ENCODE data around the gene GFY.

GFY gene

DNA sequence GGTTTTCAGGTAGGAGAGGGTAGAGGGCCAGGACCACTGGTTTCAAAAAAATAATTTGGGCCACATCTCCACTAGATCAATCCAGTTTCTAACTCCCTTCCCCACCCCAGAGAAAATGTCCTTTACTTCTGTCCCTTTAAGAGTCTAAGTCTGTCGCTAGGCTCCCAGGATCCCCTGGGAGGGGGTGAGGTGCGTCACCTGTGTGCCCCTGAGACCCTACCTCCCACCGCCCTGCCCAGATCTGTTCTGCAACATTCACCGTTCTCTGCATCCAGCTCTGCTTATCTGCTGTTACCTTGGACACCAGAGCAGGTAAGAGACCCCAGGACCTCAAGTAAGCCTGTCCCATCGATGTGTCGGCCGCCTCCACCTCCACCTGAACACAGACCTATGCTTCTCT lies at the start of gene GFY:
Gene GFY, plus strand, starts transcription at position 211 of the 400 bp plus-strand sequence. CDS start 1,043 bp downstream, outside the sequence.
- Histone ChIP-seq H3K4me3 (ENCODE audit: low read depth in 1 of 2, low read length in 2 of 2) (no peak within 1 kb of the TSS), H3K9me3 (ENCODE audit: control insufficient read depth in 1 of 2, low read length in 2 of 2) (no peaks in the 10 kb centered on the region), H3K27me3 (ENCODE audit: low read depth, low read length) (peaks cover 81% of the 10 kb centered on the region), H3K27ac (ENCODE audit: low read length) (no peak within 1 kb of the TSS), H3K4me1 (ENCODE audit: control insufficient read depth in 1 of 2, insufficient read depth in 2 of 2, low read length in 2 of 2) (peaks cover 0 to 35% of the 10 kb centered on the region in 2 donors), H3K36me3 (ENCODE audit: control insufficient read depth in 1 of 2, insufficient read depth in 2 of 2, low read length in 2 of 2) (no peaks in the 10 kb centered on the region)

DNA sequence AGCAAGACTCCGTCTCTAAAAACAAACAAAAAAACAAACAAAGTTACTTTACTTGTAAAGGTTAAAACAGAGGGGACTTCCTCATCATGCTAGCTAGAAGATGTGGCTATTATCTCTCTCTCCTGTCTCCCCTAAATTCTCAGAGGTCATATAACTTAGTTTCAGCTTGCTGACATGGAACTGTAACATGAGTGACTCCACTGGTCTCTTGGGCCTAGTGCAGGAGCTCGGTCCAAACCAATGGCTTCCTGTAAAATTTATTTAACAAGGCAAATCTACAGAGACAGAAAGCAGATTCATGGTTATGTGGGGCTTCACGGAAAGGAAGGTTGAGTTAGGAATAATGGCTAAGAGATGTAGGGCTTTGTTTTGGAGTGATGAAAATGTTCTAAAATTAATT lies 46.7 kb upstream of the GFY start:
- Histone ChIP-seq H3K27me3 (ENCODE audit: low read depth, low read length) (no peaks in the 10 kb centered on the region), H3K27ac (ENCODE audit: low read length) (no peak overlapping the region), H3K4me3 (ENCODE audit: low read depth in 1 of 2, low read length in 2 of 2) (no peak overlapping the region), H3K4me1 (ENCODE audit: control insufficient read depth in 1 of 2, insufficient read depth in 2 of 2, low read length in 2 of 2) (no peaks in the 10 kb centered on the region), H3K36me3 (ENCODE audit: control insufficient read depth in 1 of 2, insufficient read depth in 2 of 2, low read length in 2 of 2) (no peaks in the 10 kb centered on the region), H3K9me3 (ENCODE audit: control insufficient read depth in 1 of 2, low read length in 2 of 2) (peaks cover 5% of the 10 kb centered on the region in 2 donors)

- Histone ChIP-seq H3K4me1 (ENCODE audit: control insufficient read depth in 1 of 2, insufficient read depth in 2 of 2, low read length in 2 of 2) (no peaks in the 10 kb centered on the region), H3K4me3 (ENCODE audit: low read depth in 1 of 2, low read length in 2 of 2) (no peak overlapping the region), H3K27ac (ENCODE audit: low read length) (no peak overlapping the region), H3K27me3 (ENCODE audit: low read depth, low read length) (no peaks in the 10 kb centered on the region), H3K9me3 (ENCODE audit: control insufficient read depth in 1 of 2, low read length in 2 of 2) (peaks cover 5% of the 10 kb centered on the region in 2 donors), H3K36me3 (ENCODE audit: control insufficient read depth in 1 of 2, insufficient read depth in 2 of 2, low read length in 2 of 2) (no peaks in the 10 kb centered on the region)
Measured at GRCh38 chr19:49380391-49380790, 44.8 kb upstream of the GFY start.

DNA sequence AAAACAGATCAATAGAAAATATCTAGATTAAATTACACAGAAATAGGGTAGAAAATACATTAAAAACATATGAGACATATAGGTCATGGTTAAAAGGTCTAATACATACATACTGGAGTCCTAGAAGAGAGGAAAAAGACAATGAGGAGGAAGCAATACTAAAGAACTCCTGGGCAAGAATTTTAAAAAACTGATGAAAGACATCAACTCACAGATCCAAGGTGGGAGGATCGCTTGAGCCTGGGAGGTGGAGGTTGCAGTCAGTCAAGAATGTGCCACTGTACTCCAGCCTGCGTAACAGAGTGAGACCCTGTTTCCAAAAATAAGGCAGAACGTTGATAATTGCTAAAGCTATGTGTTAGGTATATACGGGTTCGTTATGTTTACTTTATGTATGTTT lies 42.5 kb upstream of the GFY start:
- Histone ChIP-seq H3K36me3 (ENCODE audit: control insufficient read depth in 1 of 2, insufficient read depth in 2 of 2, low read length in 2 of 2) (no peaks in the 10 kb centered on the region), H3K4me1 (ENCODE audit: control insufficient read depth in 1 of 2, insufficient read depth in 2 of 2, low read length in 2 of 2) (no peaks in the 10 kb centered on the region), H3K27ac (ENCODE audit: low read length) (no peak overlapping the region), H3K4me3 (ENCODE audit: low read depth in 1 of 2, low read length in 2 of 2) (no peak overlapping the region), H3K9me3 (ENCODE audit: control insufficient read depth in 1 of 2, low read length in 2 of 2) (peaks cover 5% of the 10 kb centered on the region in 2 donors), H3K27me3 (ENCODE audit: low read depth, low read length) (no peaks in the 10 kb centered on the region)

DNA sequence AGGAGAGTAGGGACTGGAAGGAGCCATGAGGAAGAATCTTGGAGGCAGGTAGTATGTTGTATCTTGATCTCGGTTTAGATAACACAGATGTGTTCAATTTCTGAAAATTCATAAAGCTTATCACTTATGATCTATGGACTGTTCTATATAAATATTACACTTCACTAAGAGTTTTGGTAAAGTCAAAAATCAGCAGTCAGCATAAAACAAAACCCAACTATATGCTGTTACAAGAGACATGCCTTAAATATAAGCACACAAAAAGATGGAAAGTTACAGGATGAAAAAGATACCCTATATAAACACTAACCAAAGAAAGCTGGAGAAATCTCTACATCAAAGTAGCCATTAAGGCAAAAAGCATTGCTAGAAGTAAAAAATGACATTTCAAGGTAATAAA lies 41.6 kb upstream of the GFY start:
- Histone ChIP-seq H3K36me3 (ENCODE audit: control insufficient read depth in 1 of 2, insufficient read depth in 2 of 2, low read length in 2 of 2) (no peaks in the 10 kb centered on the region), H3K4me1 (ENCODE audit: control insufficient read depth in 1 of 2, insufficient read depth in 2 of 2, low read length in 2 of 2) (no peaks in the 10 kb centered on the region), H3K9me3 (ENCODE audit: control insufficient read depth in 1 of 2, low read length in 2 of 2) (peaks cover 5% of the 10 kb centered on the region in 2 donors), H3K27me3 (ENCODE audit: low read depth, low read length) (no peaks in the 10 kb centered on the region), H3K27ac (ENCODE audit: low read length) (no peak overlapping the region), H3K4me3 (ENCODE audit: low read depth in 1 of 2, low read length in 2 of 2) (no peak overlapping the region)

DNA sequence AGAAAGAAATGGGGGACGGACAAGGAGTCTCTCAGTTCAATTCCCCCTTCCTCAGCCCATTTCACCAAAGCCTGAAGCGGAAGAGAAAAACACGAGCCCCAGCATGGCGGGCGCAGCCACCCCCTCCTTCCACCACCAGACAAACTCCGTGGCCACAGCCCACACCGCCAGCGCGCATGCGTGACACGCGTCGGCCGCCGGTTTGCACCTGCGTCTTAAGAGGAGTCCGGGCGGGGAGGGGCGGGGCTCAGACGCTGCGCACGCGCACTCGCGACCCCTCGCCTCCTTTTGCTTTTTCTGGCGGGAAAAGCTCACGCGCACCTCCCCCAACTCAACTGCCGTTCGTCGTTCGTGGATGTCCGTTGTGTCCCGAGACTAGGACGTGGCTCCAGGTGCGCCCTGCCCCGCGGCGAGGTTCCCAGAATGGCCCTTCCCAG lies 37.2 kb upstream of the GFY start, which contains the start of gene KASH5:
Gene KASH5, plus strand, starts transcription at position 314 of the 437 bp plus-strand sequence. CDS start 2,635 bp downstream, outside the sequence.
- no peaks in the 10 kb centered on the region for H3K36me3 ChIP-seq (ENCODE audit: control insufficient read depth in 1 of 2, insufficient read depth in 2 of 2, low read length in 2 of 2)
- H3K4me1 ChIP-seq (ENCODE audit: control insufficient read depth in 1 of 2, insufficient read depth in 2 of 2, low read length in 2 of 2), result no peaks in the 10 kb centered on the region
- no peak within 1 kb of the TSS for H3K4me3 ChIP-seq (ENCODE audit: low read depth in 1 of 2, low read length in 2 of 2)
- no peak within 1 kb of the TSS for H3K27ac ChIP-seq (ENCODE audit: low read length)
- no peaks in the 10 kb centered on the region for H3K27me3 ChIP-seq (ENCODE audit: low read depth, low read length)
- peaks cover 0 to 2% of the 10 kb centered on the region in 2 donors for H3K9me3 ChIP-seq (ENCODE audit: control insufficient read depth in 1 of 2, low read length in 2 of 2)

DNA sequence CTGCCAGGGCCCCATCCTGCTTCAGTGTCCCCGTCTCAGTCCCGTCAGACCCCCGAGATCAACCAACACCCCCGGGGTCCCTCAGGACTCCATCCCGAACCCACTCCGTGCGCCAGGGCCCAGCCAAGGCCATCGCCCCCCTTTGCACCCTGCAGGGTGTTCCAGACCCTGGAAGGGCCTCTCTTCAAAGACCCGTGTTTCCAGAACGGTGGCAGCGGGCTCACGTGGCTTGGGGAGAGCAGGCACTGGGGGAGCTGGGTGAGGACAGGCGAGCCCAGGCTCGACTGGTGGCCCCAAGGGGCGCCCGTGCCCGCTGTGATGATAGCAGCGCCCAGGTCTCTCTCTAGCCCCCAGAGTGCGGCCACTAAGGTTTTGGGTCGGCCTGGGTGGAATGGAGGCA lies 35.8 kb upstream of the GFY start:
- Histone ChIP-seq H3K27ac (ENCODE audit: low read length) (no peak overlapping the region), H3K27me3 (ENCODE audit: low read depth, low read length) (no peaks in the 10 kb centered on the region), H3K9me3 (ENCODE audit: control insufficient read depth in 1 of 2, low read length in 2 of 2) (no peaks in the 10 kb centered on the region), H3K4me3 (ENCODE audit: low read depth in 1 of 2, low read length in 2 of 2) (no peak overlapping the region), H3K4me1 (ENCODE audit: control insufficient read depth in 1 of 2, insufficient read depth in 2 of 2, low read length in 2 of 2) (no peaks in the 10 kb centered on the region), H3K36me3 (ENCODE audit: control insufficient read depth in 1 of 2, insufficient read depth in 2 of 2, low read length in 2 of 2) (no peaks in the 10 kb centered on the region)

DNA sequence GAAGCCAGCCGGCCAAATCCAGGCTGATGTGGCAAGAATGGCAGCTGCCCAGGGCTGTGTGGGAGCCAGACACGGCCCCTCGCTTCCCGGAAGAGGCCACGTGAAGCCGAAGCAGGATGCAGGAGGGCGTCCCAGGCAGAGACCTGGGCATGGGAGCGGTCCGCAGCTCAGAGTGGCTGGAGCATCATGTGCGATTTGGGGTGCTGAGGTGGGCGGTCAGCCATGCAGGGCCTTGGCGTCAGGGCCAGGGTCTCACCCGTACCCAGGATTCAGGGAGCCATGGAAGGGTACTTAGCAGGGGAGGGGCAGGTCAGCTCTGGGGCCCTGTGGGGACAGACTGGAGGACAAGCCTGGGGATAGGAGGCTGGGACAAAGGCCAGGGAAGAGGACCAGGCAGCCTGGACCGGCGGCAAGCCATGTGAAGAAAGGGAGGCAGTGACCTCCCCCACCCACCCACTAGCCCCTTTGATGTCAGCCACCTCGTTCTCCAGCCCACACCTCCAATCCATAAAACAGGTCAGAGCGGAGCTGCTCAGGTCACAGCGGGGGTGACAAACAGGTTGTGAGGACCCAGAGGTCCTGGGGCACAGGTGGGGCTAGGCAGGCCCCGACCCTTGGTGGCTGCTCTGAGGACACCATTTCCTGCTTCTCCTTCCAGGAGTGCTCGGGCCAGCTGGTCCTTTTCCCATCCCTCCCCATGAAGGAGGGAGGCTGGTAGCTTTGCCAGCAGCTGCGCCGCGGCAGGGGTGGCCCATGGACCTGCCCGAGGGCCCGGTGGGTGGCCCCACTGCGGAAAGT lies 34.9 kb upstream of the GFY start:
- Histone ChIP-seq H3K4me1 (ENCODE audit: control insufficient read depth in 1 of 2, insufficient read depth in 2 of 2, low read length in 2 of 2) (no peaks in the 10 kb centered on the region), H3K36me3 (ENCODE audit: control insufficient read depth in 1 of 2, insufficient read depth in 2 of 2, low read length in 2 of 2) (no peaks in the 10 kb centered on the region), H3K27ac (ENCODE audit: low read length) (no peak overlapping the region), H3K4me3 (ENCODE audit: low read depth in 1 of 2, low read length in 2 of 2) (no peak overlapping the region), H3K9me3 (ENCODE audit: control insufficient read depth in 1 of 2, low read length in 2 of 2) (no peaks in the 10 kb centered on the region), H3K27me3 (ENCODE audit: low read depth, low read length) (no peaks in the 10 kb centered on the region)

GRCh38 chr19:49390929-49391359 lies 34.2 kb upstream of the GFY start:
- Histone ChIP-seq H3K4me1 (ENCODE audit: control insufficient read depth in 1 of 2, insufficient read depth in 2 of 2, low read length in 2 of 2) (no peaks in the 10 kb centered on the region), H3K36me3 (ENCODE audit: control insufficient read depth in 1 of 2, insufficient read depth in 2 of 2, low read length in 2 of 2) (no peaks in the 10 kb centered on the region), H3K27me3 (ENCODE audit: low read depth, low read length) (no peaks in the 10 kb centered on the region), H3K9me3 (ENCODE audit: control insufficient read depth in 1 of 2, low read length in 2 of 2) (no peaks in the 10 kb centered on the region), H3K4me3 (ENCODE audit: low read depth in 1 of 2, low read length in 2 of 2) (no peak overlapping the region), H3K27ac (ENCODE audit: low read length) (no peak overlapping the region)

GRCh38 chr19:49391581-49392399 lies 33.4 kb upstream of the GFY start:
- H3K36me3 ChIP-seq (ENCODE audit: control insufficient read depth in 1 of 2, insufficient read depth in 2 of 2, low read length in 2 of 2), result no peaks in the 10 kb centered on the region
- no peaks in the 10 kb centered on the region for H3K4me1 ChIP-seq (ENCODE audit: control insufficient read depth in 1 of 2, insufficient read depth in 2 of 2, low read length in 2 of 2)
- H3K9me3 ChIP-seq (ENCODE audit: control insufficient read depth in 1 of 2, low read length in 2 of 2), result no peaks in the 10 kb centered on the region
- no peak overlapping the region for H3K4me3 ChIP-seq (ENCODE audit: low read depth in 1 of 2, low read length in 2 of 2)
- H3K27me3 ChIP-seq (ENCODE audit: low read depth, low read length), result no peaks in the 10 kb centered on the region
- no peak overlapping the region for H3K27ac ChIP-seq (ENCODE audit: low read length)

DNA sequence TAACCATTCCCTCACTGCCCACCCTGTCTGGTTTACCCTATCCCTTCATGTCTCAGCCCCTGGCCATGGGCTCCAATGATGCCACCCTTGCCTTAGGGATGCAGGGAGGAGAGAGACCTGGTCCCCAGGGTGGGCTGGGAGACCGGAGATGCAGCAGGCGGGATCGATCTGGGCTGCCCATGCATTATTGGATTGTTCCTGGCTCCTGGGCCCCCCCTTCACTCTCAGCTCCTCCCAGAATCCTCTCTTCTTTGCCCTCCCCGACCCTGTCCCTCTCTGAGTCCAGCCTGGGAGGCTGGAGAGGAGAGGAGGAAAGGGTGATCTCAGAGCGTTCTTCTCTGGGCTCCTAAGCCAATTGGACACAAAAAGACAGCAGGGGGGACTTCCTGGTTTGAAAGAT lies 31.3 kb upstream of the GFY start:
- H3K4me1 ChIP-seq (ENCODE audit: control insufficient read depth in 1 of 2, insufficient read depth in 2 of 2, low read length in 2 of 2), result no peaks in the 10 kb centered on the region
- H3K36me3 ChIP-seq (ENCODE audit: control insufficient read depth in 1 of 2, insufficient read depth in 2 of 2, low read length in 2 of 2), result no peaks in the 10 kb centered on the region
- no peaks in the 10 kb centered on the region for H3K27me3 ChIP-seq (ENCODE audit: low read depth, low read length)
- H3K9me3 ChIP-seq (ENCODE audit: control insufficient read depth in 1 of 2, low read length in 2 of 2), result no peaks in the 10 kb centered on the region
- H3K27ac ChIP-seq (ENCODE audit: low read length), result no peak overlapping the region
- H3K4me3 ChIP-seq (ENCODE audit: low read depth in 1 of 2, low read length in 2 of 2), result no peak overlapping the region

Data from muscle layer of duodenum (tissue), 2 donors.